Fibroblast of skin of scalp (primary cell): ENCODE data around the gene ATF6.
A peak's percentile ranks its signal among the peaks of the same experiment; 100 is the strongest.

Experiments
- DNase-seq: peaks from one replicate; pipeline ENCODE4 v3.0.0-alpha.2; 2013

ATF6 gene

DNA sequence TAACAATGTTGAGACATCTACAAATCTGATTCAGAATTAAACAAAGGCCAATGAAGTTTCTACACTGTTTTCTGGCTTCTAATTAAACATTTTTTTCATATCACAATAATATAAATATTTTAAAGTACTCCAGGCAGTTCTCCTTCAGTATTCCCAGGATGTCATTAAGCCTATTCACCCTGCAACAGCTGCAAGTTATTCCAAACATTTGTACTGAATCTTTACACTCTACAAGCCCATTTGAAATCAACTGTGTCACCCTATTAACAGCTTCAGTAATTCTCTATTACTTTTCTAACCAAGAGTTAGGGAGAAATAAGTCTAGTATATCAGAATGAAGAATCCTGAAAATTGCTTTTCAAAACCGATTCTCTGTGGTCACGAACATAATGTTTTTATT lies 133.0 kb downstream of the ATF6 start:
- DNase-seq: no peak

DNA sequence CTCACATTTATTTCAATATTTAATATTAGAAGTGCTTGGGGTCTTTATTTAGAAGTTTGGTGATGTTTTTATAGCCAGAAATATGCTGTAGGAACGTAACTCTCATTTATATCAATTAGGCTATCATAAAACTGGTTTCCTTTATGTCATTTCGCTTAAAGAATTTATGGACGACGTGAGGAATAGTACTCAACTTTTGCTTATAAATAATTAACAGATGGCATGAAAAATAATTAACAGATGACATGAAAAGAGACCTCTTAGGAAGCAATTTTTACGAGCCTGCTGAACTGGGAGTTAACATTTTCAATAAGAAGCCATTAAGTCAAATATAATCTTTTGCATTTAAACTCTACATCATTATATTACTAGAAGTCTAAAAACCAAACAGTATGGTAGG lies 134.0 kb downstream of the ATF6 start:
- DNase-seq: no peak

DNA sequence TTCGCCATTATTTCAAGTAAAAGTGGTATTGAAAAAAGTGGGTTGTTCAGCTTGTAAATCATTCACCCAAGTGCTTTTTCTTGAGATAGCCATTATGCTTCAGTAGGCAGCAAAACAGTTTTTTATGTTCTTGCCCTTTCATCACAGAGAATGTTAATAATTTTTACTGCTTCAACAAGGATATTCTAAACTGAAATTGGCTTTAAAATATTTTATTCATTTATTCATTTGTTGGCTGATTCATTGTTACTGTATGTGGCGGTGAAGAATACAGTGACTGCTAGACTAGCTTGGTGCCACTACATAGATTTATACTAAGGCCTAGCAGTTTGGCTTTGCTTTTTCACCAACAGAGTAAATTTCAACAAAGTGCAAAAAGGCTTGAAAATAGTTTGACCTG lies 136.1 kb downstream of the ATF6 start:
- no peak for DNase-seq

DNA sequence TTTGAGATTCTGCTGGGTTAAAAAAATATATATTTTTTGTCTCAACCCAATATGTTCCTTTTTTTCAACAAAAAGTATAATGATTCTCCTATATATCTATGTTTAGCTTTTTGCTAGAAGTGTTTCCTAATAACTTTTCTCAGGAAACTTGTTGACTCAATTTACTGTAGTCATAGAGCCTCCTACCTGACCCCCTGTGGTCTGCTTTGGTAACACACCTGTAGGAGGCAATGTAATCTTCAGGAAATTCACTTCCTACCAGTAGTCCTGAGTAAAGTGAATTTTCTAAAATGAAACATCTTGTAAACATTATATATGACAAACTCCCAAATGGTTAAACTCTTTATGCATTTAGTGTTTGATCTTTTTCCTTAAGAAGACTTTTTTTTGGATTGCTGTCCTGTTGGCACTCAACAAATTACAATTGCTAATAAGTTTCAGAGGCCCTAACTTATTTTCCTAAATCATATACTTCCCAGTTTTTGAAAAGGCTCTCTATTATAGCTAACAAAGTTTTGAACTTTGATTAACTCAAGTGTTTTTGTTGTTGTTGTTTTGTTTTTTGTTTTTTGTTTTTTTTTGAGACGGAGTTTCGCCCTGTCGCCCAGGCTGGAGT lies 139.3 kb downstream of the ATF6 start:
- peak; percentile 35 for DNase-seq

DNA sequence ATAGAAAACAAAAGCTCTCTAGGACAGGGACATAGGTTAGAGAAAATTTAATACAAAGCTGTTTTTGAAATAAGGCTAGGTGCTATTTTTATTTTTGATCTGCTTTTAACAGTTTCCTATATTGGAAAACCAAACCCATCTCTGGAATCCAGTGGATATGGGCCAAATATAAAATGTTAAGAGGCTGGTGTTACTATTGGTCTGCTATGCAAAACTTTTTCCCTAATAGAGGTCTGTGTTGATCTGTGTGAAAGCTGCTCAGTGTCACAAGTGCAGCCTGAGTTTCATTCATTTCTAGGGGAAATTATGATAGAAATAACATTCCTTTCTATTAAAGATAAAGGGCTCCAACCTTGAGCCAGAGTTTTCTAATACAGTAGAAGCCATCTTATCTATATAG lies 141.1 kb downstream of the ATF6 start:
- DNase-seq: peak; percentile 44

DNA sequence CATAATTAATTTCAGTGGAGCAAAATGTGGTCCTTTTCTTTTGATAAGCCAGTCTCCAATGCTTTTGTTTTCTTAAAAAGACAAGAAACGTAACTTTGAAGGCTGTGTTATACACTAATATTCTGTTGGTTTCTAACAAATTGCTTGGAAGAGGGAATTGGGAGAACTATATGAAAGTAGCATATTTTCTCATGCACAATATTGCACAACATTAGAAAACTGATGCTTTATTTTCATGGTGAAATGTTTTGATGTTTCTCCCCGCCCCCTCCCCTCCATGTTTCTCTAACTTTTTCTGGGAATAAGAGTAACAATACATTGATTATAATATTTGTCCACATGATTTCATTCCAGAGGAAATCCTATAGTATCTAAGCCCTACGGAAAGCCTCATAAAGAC lies 142.1 kb downstream of the ATF6 start:
- DNase-seq: no peak

DNA sequence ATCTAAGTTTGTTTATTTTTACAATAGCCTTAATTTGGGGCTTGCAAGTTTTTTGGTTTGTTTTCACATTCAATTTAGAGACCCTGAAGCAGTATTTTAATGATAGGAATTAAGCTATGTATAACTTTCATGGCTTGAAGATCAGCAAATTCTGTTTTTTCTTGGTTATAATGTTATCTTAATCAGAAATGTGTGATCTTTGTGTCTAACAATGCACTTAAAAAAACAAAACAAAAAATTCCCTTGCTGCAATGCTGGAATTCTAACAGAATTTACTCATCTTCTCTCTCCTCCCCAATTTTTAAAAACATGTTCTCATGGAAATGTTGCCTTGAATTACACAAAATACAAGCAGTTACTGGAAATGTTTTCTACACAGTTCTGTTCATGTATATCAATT lies 144.5 kb downstream of the ATF6 start:
- DNase-seq: peak; percentile 86

DNA sequence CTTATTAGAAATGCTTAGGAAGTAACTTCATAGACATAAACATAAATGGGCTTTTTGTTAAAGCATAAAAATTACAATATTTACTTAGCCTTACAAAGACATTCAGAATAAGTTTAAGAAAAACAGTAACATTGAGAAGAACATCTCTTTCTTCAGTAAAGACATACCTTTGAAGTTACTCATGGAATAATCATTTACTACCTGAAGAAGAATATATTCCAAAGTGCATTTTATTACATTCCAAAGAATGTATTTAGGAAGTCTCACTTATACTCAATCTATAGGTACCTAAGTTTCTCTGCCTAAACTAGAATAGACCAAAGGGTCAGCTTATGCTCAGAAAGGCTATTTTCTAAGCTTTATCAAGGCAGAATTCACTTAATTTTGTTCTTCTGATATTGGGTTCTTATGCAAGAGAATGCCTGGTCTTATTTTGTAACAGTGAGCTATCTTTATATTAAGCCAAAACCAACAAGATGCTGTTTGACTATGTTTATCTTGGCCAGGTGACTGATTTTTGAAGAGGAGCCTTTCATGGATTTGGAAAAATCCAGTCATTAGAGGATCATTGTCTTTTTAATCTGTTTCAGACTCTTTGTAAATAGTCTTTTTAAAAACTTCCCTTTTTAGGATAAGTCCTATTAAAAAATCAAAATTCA lies 147.5 kb downstream of the ATF6 start:
- DNase-seq: peak; percentile 73

DNA sequence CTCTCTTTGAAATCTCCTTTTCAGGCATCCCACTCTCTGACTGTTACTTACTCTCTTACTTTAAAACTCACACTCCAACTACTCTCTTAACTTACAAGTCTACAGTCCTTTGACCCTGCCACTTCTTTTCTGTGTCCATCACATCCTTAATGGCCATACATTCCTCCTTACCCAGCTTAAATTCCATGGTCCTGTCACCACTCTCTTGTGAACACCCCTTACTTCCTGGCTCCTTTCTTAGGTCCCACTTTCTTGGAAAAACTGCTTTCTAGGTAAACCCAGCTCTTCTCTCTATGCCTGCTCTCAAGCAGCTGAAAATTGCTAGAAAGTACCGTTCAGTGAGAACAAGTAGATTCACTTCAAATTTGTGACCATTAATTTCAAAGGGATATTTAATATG lies 148.5 kb downstream of the ATF6 start:
- DNase-seq: no peak

DNA sequence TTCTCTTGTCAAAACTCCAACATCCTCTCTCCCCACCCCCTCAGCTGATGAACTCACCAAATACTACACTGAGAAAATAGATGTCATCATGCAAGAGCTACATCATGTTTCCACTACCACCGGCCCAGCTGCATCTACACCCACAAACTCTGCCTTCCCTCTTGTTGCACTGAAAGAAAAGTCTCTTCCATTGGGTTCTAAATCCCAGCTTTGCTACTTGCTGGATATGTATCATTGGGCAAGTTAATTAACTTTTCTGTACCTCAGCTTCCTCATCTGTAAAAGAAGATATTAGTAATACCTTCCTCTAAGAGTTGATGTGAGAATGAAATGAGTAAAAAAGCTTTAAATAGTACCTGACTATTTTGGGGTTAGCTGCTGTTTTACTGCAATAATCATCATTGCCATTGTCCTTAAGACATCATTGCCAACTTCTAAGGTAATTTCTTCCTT lies 149.0 kb downstream of the ATF6 start:
- peak; percentile 68 for DNase-seq

DNA sequence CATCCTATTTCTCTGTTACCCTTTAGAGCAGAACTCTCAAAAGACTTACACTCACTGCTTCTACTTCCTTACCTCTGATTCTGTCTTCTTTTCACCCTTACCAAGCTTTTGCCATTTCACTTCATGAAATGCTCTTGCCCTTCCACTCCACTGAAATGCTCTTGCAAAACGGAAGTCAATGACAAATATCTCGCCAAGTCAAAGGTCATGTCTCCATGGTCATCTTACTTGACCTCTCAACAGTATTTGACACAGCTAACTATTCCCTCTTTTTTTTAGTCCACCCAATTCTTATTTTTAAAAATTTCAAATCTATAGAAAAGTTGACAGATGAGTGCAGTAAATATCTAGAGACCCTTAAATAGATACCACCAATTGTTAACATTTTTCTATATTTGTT lies 149.9 kb downstream of the ATF6 start:
- DNase-seq: no peak

DNA sequence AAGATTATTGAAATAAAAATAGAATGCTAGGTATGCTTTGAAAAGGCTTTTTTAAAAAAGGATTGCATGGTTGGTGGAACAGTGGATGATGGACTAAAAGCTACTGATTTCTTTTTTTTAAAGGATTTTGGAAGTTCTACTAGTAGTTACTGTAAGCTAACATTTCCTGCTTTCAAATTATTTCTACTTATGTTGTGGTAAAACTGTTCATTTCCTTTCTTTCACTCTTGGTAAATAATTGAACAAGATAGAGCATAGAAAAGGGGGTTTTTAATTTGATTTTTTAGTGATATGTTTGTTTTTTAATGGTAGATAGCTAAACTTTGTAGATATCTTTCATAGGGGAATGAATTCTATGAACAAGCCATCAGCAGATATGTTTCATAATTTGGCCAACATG lies 153.1 kb downstream of the ATF6 start:
- DNase-seq: no peak

DNA sequence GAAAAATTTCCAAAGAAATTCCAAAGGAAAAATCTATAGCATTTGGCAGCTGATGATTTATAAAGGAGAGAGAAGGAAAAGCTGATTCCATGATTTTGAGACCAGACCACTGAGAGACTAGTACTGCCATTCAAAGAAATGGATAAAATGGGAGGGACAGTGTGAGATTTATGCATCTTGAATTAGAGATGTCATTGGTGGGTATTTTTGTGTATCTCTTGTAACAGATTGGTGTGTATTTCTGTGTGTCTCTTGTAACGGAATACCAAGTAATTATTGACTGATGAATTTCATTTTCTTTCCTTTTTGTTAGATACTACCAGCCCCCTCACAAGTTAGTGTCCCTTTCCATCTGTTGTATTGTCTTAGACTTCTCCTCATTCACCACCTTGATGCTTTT lies 155.4 kb downstream of the ATF6 start:
- no peak for DNase-seq

DNA sequence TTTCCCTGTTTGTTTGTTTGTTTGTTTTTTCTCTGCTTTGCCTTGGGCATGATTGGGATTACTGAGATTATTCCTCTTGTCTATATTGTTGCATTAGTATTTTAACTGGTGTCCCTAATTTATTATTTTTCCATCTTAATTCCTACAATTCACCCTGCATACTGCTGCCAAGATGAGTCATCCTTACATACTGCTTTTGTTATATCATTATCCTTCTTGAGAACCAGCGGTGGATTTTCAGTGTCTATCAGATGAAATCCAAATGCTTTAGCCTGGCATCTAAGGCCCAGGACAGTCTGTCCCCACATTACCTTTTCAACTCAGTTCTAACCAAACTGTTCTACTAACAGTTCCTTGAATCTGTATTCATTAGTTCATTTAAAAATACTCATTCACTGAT lies 155.9 kb downstream of the ATF6 start:
- DNase-seq: peak; percentile 82

DNA sequence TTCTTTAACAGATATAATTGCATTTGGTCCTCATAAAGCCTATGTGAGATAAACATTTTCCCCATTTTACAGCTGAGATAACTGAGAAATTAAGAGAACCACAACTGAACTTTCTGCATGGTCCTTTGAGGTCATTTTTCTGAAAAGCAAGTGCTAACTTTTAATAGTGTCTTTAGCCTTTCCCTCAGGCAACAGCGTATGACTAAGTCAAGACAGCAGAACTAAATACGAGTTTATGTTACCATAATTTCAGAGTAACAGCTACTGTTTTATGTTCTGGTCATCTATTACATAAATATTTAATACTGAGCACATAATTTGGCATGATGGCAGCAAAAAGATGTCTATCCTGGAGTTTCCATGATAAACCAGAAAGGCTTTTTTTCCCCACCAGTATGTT lies 161.9 kb downstream of the ATF6 start:
- DNase-seq: no peak

DNA sequence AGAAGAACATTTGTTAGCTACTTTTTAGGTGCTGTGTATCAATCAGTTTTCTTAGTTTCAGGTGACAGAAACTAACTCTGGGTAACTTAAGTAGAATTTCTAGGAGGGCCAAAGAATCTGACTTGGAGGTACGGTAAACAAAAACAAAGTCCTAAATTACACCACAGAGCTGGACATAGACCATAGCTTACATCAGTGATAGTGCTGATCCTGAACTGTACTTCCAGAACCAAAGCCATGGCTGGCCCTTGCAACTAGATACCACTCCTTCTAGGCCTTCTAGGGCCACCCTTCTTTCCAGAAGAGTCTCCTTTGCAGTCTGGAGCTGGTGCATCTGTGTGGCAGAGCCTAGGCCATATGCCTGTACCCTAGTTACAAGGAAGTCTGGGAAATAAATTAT lies 163.0 kb downstream of the ATF6 start:
- no peak for DNase-seq

DNA sequence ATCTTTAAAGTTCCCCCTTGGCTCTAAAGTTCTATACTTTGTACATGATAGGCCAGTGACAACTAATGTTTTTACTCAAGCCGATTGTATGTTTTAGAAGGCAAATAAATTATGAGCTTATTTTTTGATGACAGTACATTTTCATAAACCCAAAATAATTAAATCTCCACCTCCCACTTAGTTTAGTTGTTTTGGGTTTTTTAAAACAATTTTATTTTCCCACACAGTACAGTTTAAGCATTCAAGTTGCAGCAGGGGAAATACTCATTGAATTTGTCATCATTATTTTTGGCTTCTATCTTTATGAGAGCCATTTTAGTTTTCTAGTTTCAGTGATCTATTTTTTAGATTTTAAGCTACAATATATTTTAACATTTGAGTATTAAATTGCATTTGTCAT lies 163.9 kb downstream of the ATF6 start:
- peak; percentile 85 for DNase-seq

DNA sequence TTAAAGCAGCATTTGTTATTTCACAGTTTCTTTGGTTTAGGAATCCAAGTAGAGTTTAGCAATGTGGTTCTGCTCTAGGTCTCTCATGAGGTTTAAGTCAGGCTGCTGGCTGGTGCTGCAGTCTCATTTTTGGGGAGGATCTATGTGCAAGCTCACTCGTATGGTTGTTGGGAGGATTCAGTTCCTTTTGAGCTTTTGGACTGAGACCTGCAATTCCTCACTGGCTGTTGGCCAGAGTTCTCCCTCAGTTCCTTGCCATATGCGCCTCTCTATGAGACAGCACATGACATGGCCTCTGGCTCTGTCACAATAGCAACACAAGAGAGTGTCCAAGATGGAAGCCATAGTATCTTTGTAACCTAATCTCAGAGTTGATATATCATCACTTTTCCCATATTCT lies 166.5 kb downstream of the ATF6 start:
- no peak for DNase-seq

DNA sequence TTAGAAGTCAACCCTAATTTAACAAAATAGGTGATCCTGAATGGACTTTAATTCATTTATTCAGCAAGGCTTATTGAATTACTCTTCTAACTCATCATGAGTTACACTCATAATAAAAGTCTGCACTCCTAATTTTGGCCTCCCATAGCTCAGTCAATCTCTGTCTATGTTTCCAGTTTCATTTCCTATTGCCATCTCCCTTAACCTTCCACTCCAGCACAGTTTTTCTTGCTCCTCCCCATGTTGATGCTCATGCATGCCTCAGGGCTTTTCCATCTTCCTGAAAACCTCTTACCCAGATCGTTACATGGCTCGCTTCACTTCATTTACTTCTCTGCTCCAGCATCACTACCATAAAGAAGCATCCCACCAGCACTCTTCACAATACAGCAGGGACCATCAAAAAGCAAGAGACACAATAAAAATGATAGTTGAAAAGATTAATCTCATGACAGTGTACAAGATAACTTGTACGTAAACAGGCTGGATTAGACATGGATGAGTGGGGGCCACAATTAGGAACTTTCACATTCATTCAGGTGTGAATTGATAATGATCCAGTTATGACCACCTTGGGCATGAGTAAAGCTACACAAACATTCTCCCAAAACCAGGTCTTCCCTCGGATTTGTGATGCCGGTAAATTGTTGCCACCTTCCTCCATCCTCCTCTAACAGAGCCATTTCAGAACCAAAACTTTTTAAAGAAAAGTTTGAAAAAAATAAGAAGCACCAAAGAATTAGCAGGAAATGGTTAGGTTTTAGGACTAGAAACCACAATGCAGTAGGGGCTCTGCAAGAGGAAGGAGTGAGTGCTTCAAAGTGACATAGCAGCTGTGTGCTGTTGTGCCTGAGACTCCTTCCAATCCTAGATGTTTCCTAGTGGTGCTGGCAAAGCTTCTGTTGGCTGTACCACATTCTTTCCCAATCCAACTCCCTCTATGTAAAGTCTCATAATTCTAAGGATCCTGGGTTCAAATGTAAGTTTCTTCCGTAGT lies 167.8 kb downstream of the ATF6 start:
- no peak for DNase-seq

DNA sequence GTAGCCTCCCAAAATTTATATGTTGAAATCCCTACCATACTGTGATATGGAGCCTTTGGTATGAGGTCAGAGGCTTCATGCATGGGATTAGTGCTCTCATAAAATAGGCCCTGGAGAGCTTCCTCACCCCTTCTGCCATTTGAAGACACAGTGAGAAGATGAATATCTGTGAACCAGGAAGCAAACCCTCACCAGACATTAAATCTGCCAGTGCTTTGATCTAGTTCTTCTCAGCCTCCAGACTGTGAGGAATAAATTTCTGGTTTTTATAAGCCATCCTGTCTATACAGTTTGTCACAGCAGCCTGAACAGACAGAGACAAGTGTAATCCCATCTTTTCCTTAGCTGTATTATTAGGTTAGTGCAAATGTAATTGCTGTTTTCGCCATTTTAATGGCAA lies 169.1 kb downstream of the ATF6 start:
- DNase-seq: no peak

DNA sequence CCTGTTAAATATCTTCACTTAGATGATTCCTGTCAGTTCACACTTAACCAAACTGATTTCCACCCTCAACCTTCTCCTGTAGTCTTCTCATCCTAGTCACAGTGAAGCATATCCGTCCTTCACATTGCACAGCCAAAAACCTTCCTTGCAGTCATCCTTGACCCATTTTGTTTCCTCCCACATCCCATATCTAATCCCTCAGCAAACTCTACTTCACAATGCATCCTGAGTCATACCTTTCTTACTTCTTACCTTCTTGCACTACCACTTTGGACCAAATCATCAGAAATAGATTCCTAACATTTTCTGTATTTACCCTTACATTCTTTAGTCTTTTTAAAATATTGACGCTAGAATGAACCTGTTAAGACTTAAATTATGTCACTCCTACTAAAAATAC lies 170.7 kb downstream of the ATF6 start:
- no peak for DNase-seq

DNA sequence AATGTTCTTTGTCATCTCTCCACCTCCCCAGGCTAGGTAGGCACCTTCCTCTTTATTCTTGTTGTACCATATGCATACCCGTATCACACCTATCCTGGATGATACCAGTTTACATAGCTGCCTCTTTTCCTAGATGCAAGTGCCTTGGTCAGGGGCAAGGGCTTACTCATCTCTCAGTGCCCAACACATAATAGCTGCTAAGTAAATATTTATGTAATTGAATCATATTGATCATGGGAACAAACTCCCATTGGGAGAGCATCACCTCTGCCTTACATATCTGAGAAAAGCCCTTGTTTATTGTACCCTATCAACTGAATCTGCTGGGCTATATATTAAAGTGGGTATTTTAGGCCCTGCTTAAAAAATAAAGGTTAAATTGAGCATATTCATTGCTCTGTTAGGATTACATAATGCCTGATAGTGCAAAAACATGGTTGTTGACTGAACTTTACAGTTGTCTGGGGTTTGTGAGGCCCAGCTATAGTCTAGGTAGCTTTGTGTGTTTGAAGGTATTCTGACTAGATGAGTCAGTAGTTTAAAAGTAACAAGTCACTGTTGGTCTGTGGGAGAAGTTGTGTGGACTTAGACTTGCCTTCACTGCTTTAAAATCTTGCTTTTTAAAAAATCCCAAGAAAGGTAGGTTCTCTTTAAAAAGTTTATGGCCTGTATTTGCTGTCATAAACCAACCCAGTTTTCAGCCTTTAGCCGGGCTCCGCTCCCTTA lies 174.9 kb downstream of the ATF6 start:
- DNase-seq: no peak
